HEK293 (cell line): ENCODE data around the gene CYTH3.

ENCODE experiments used
- CTCF ChIA-PET: fragments of 350-600 bp; formaldehyde crosslinking; extraction: SDS; loops from one replicate; lab custom pipeline; 2021; ENCODE audit warnings: antibody characterized with exemption; lab: Yijun Ruan, JAX
- POLR2A ChIA-PET: fragments of 300-600 bp; formaldehyde crosslinking; extraction: SDS; loops from one replicate; lab custom pipeline; 2020; ENCODE audit warnings: antibody characterized with exemption, inconsistent platforms; lab: Yijun Ruan, JAX
- H3K27ac ChIP-seq: fragments of 200-500 bp; sonication (Bioruptor generic); 2 replicates; pipeline ENCODE4 v1.5.1; 2014; ENCODE audit warnings: low read depth, low read length, control low read depth, inconsistent platforms; ENCODE audit errors: extremely low read depth
- H3K36me3 ChIP-seq, 2 experiments: fragments of 200-500 bp in 1 of 2; sonication (Bioruptor generic) in 1 of 2; 1 replicate in 1 of 2; 2 replicates in 1 of 2; pipeline ENCODE4 v1.5.1; 2014 to 2017; ENCODE audit warnings: inconsistent platforms in 2 of 2, low read length in 2 of 2; ENCODE audit not compliant: control insufficient read depth in 2 of 2, insufficient read depth in 1 of 2
- H3K4me1 ChIP-seq: fragments of 200-500 bp; sonication (Bioruptor generic); 2 replicates; pipeline ENCODE4 v1.5.1; 2014; ENCODE audit warnings: mild to moderate bottlenecking, low read length, inconsistent platforms; ENCODE audit not compliant: control insufficient read depth, insufficient read depth
- H3K4me3 ChIP-seq: 2 replicates; pipeline ENCODE4 v1.5.1; 2011; ENCODE audit warnings: low read depth, mild to moderate bottlenecking, control low read depth, low read length, moderate library complexity
- H3K9me3 ChIP-seq: fragments of 200-500 bp; sonication (Bioruptor generic); 2 replicates; pipeline ENCODE4 v1.5.1; 2014; ENCODE audit warnings: low read depth, low read length, inconsistent platforms; ENCODE audit not compliant: control insufficient read depth, insufficient read depth
- BCL11B ChIP-seq: fragments of 450-650 bp; formaldehyde crosslinking; IDR thresholded peaks from 2 replicates; pipeline ENCODE4 v1.5.1; 2016; ENCODE audit warnings: low read depth, missing biosample characterization, missing genetic modification characterization
- CTCF ChIP-seq: fragments of 450-650 bp; formaldehyde crosslinking; IDR thresholded peaks from 2 replicates; pipeline ENCODE4 v1.5.1; 2016; ENCODE audit warnings: missing biosample characterization, missing genetic modification characterization
- PRDM10 ChIP-seq: fragments of 450-650 bp; formaldehyde crosslinking; IDR thresholded peaks from 2 replicates; pipeline ENCODE4 v1.5.1; 2016; ENCODE audit warnings: missing biosample characterization, missing genetic modification characterization
- REST ChIP-seq: fragments of 450-650 bp; formaldehyde crosslinking; IDR thresholded peaks from 2 replicates; pipeline ENCODE4 v1.5.1; 2016; ENCODE audit warnings: missing biosample characterization, missing genetic modification characterization
- ZBTB17 ChIP-seq: fragments of 450-650 bp; formaldehyde crosslinking; IDR thresholded peaks from 2 replicates; pipeline ENCODE4 v1.5.1; 2016; ENCODE audit warnings: missing biosample characterization, missing genetic modification characterization
- ZFHX2 ChIP-seq: fragments of 450-650 bp; formaldehyde crosslinking; conservative IDR thresholded peaks from 2 replicates; pipeline ENCODE4 v1.5.1; 2016; ENCODE audit warnings: missing biosample characterization, missing genetic modification characterization
- ZNF37A ChIP-seq: fragments of 450-650 bp; IDR thresholded peaks from 2 replicates; pipeline ENCODE4 v1.5.1; 2018; ENCODE audit warnings: missing biosample characterization, missing genetic modification characterization
- ZNF513 ChIP-seq: fragments of 450-650 bp; IDR thresholded peaks from 2 replicates; pipeline ENCODE4 v1.5.1; 2018; ENCODE audit warnings: missing biosample characterization, missing genetic modification characterization
- ZNF544 ChIP-seq: fragments of 450-650 bp; formaldehyde crosslinking; IDR thresholded peaks from 2 replicates; pipeline ENCODE4 v1.5.0; 2017; ENCODE audit warnings: missing biosample characterization, missing genetic modification characterization
- ZNF548 ChIP-seq: fragments of 450-650 bp; formaldehyde crosslinking; IDR thresholded peaks from 2 replicates; pipeline ENCODE4 v1.5.1; 2016; ENCODE audit warnings: missing biosample characterization, missing genetic modification characterization
- ZNF610 ChIP-seq: fragments of 450-650 bp; formaldehyde crosslinking; IDR thresholded peaks from 2 replicates; pipeline ENCODE4 v1.5.1; 2016; ENCODE audit warnings: missing biosample characterization, missing genetic modification characterization, borderline replicate concordance
- ZNF701 ChIP-seq: fragments of 450-650 bp; formaldehyde crosslinking; IDR thresholded peaks from 2 replicates; pipeline ENCODE4 v1.5.1; 2016; ENCODE audit warnings: missing biosample characterization, missing genetic modification characterization

The CYTH3 gene

GRCh38 chr7:6317797-6318438 is 45.5 kb upstream of the CYTH3 start:
- no peak for TF ChIP-seq ZNF513 (tag by site-specific recombination)
- TF ChIP-seq PRDM10, result peak; percentile 66
- TF ChIP-seq, all 188 proteins: peak for 1
- POLR2A ChIA-PET, result no interaction called here
- H3K9me3 ChIP-seq, result no peaks in the 10 kb centered on the region
- no peaks in the 10 kb centered on the region for H3K36me3 ChIP-seq
- no peaks in the 10 kb centered on the region for H3K4me1 ChIP-seq
- CTCF ChIA-PET, result interaction anchor here (0.6 kb wide), 2 partner anchors 158 to 341 kb away, joined by 3 to 4 read pairs; no protein-coding TSS in a partner anchor
- H3K4me3 ChIP-seq, result no peak overlapping the region
- H3K27ac ChIP-seq, result no peak overlapping the region

GRCh38 chr7:6316226-6316625 is 43.8 kb upstream of the CYTH3 start:
- ChIA-PET CTCF (interaction anchor here (0.6 to 0.7 kb wide), 2 partner anchors 17 to 96 kb away, joined by 3 read pairs; no protein-coding TSS in a partner anchor), POLR2A (no interaction called here)
- no peak overlapping the region for H3K27ac ChIP-seq
- TF ChIP-seq ZNF544 (no peak), ZNF37A (tag by site-specific recombination) (no peak), CTCF (no peak), ZFHX2 (tag by site-specific recombination) (no peak), PRDM10 (no peak), REST (tag by site-specific recombination) (no peak), BCL11B (tag by site-specific recombination) (no peak), ZNF701 (tag by site-specific recombination) (no peak), ZNF548 (tag by site-specific recombination) (no peak), ZBTB17 (tag by site-specific recombination) (no peak), ZNF610 (no peak)
- no peaks in the 10 kb centered on the region for H3K9me3 ChIP-seq
- no peaks in the 10 kb centered on the region for H3K36me3 ChIP-seq
- no peaks in the 10 kb centered on the region for H3K4me1 ChIP-seq
- no peak overlapping the region for H3K4me3 ChIP-seq
